ENCODE measurements around the gene OS9. TPM values are rescaled to one million over a fixed set of nuclear protein-coding genes. Genes with fewer than 3 reads are reported as not detected.

OS9 gene
- total RNA-seq, 1 donor from 2014 or later = 97.4 TPM

DNA sequence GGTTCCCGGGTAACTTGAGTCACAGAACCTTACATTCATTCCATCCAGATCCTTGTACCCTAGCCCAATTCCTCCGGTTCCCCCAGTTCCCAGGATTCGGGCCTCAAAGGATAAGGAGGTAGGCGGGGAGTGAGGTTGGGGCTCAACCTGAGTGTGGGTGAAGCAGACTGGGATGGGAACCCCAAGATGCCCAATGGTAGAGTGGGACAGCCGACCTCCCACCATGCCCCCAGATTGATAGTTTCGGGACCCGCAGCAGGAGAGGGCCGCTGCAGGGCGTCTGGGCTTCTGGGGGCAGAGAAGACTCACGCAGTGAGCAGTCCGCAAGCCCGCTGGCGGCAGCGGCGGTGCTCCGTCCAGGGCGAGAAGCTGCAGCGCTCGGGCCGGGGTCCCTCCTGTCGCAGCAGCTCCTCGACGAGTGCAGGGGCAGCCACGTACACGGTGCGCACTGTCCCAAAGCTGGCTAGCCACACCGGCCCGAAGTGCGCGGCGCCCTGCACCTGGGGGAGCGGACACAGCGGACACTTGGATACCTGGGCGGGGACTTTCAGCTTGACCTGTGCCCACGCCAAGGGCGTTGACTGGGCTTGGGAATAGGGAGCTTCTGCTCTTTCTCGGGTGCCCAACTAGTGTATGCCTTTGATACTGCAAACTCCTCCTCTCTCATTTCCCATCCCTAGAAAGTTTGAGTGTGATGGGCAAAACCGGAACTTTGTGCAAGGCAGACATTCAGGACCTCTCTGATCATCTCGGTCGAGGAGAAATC is 71.9 kb downstream of the OS9 start:
- H3K9me3 Mint-ChIP-seq = no peaks in the 10 kb centered on the region
- intact Hi-C loops (cut with micrococcal nuclease) = loop anchor here (1.0 kb wide), 1 partner anchor 14 kb away; the partner anchor contains the start of gene CDK4
- peaks cover 17% of the 10 kb centered on the region for H3K4me1 Mint-ChIP-seq (ENCODE audit: low read depth)
- DNase-seq (ENCODE audit: low spot score) = no peak
- peaks cover 52% of the 10 kb centered on the region for H3K36me3 Mint-ChIP-seq (ENCODE audit: low read depth)
- peak overlapping the region; percentile 87 for H3K4me3 Mint-ChIP-seq (ENCODE audit: low read depth)
- H3K27me3 Mint-ChIP-seq (ENCODE audit: low read depth) = peaks cover 5% of the 10 kb centered on the region
- H3K27ac Mint-ChIP-seq = peak overlapping the region; percentile 66

GRCh38 chr12:57766464-57767304 is 72.8 kb downstream of the OS9 start, which contains the start of gene CYP27B1:
TSS of gene CYP27B1 (minus strand) at chr12:57767078. CDS start at chr12:57767041, 37 bp downstream.
- Mint-ChIP-seq H3K4me1 (ENCODE audit: low read depth) (peaks cover 19% of the 10 kb centered on the region), H3K27me3 (ENCODE audit: low read depth) (peaks cover 5% of the 10 kb centered on the region), H3K27ac (peak within 1 kb of the TSS; percentile 8), H3K9me3 (no peaks in the 10 kb centered on the region), H3K36me3 (ENCODE audit: low read depth) (peaks cover 52% of the 10 kb centered on the region), H3K4me3 (ENCODE audit: low read depth) (peak within 1 kb of the TSS; percentile 87)
- DNase-seq (ENCODE audit: low spot score) = no peak
- intact Hi-C loops (cut with micrococcal nuclease) = no loop called here

DNA sequence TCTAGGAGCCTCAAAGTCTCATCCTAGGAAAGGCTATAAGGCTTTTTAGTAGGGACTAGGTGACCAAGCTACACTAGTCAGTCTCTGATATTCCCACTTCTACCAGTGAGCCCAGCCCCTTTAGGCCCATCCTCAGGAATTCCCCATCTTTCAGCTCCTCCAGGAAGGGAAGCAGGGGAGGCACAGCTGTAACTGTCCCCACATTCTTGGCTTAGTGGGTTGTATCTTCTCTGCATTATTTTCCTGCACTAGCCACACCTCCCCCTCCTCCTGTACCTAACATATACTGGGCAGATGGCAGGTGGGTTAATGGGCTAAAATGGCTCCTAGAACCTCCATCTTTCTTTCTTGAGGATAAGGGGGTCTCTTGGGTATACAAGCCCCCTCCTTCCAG is 73.4 kb downstream of the OS9 start:
- intact Hi-C loops (cut with micrococcal nuclease) = no loop called here
- Mint-ChIP-seq H3K36me3 (ENCODE audit: low read depth) (peaks cover 54% of the 10 kb centered on the region), H3K9me3 (no peaks in the 10 kb centered on the region), H3K4me3 (ENCODE audit: low read depth) (no peak overlapping the region), H3K4me1 (ENCODE audit: low read depth) (peaks cover 19% of the 10 kb centered on the region), H3K27me3 (ENCODE audit: low read depth) (peaks cover 5% of the 10 kb centered on the region), H3K27ac (no peak overlapping the region)
- DNase-seq (ENCODE audit: low spot score) = no peak

DNA sequence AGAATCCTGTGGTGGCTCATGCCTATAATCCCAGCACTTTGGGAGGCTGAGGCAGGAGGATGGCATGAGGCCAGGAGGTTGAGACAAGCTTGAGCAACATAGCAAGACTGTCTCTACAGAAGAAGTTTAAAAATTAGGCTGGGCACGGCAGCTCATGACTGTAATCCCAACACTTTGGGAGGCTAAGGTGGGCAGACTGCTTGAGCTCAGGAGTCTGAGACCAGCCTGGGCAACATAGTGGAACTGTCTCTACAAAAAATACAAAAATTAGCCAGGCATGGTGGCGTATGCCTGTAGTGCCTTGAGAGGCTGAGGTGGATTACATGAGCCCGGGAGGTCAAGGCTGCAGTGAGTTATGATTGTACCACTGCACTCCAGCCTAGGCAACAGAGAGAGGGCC is 73.9 kb downstream of the OS9 start:
- H3K36me3 Mint-ChIP-seq (ENCODE audit: low read depth) = peaks cover 49% of the 10 kb centered on the region
- no peaks in the 10 kb centered on the region for H3K9me3 Mint-ChIP-seq
- H3K4me3 Mint-ChIP-seq (ENCODE audit: low read depth) = no peak overlapping the region
- intact Hi-C loops (cut with micrococcal nuclease) = no loop called here
- H3K27ac Mint-ChIP-seq = no peak overlapping the region
- no peak for DNase-seq (ENCODE audit: low spot score)
- peaks cover 20% of the 10 kb centered on the region for H3K4me1 Mint-ChIP-seq (ENCODE audit: low read depth)
- peaks cover 5% of the 10 kb centered on the region for H3K27me3 Mint-ChIP-seq (ENCODE audit: low read depth)

GRCh38 chr12:57769594-57769993 is 75.7 kb downstream of the OS9 start:
- Mint-ChIP-seq H3K27me3 (ENCODE audit: low read depth) (peaks cover 5% of the 10 kb centered on the region), H3K4me1 (ENCODE audit: low read depth) (peaks cover 16% of the 10 kb centered on the region), H3K27ac (no peak overlapping the region), H3K36me3 (ENCODE audit: low read depth) (peaks cover 38% of the 10 kb centered on the region), H3K9me3 (no peaks in the 10 kb centered on the region), H3K4me3 (ENCODE audit: low read depth) (peak overlapping the region; percentile 13)
- no peak for DNase-seq (ENCODE audit: low spot score)
- intact Hi-C loops (cut with micrococcal nuclease) = no loop called here

DNA sequence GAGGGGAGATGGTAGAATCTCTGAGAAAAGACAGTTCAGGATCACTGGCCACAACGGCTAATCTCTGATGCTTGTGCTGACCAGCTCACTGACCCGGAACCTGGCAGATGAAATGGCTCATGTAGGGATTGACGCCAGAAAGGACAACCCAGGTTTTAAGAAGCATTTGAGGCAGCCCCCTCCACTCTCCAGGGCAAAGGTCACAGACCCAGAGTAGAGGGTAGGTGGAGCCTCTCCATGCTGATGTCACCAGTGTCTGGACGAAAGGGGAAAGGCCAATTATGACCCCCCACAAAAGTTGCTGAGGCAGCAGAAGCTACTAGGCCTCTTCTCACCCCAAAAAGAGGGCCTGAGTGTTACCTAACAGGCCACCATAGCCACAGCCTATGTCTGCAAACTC is 76.8 kb downstream of the OS9 start:
- peaks cover 39% of the 10 kb centered on the region for H3K36me3 Mint-ChIP-seq (ENCODE audit: low read depth)
- peaks cover 5% of the 10 kb centered on the region for H3K27me3 Mint-ChIP-seq (ENCODE audit: low read depth)
- H3K9me3 Mint-ChIP-seq = no peaks in the 10 kb centered on the region
- peak overlapping the region; percentile 70 for H3K27ac Mint-ChIP-seq
- H3K4me3 Mint-ChIP-seq (ENCODE audit: low read depth) = peak overlapping the region; percentile 97
- DNase-seq (ENCODE audit: low spot score) = no peak
- intact Hi-C loops (cut with micrococcal nuclease) = no loop called here
- peaks cover 16% of the 10 kb centered on the region for H3K4me1 Mint-ChIP-seq (ENCODE audit: low read depth)

Other genes starting within 250 kb of the OS9 start
- gene INHBE, start 238.8 kb upstream of the OS9 start, total RNA-seq = 0.25 and 0.39 TPM in 2 replicates
- 1.3 and 1.5 TPM in 2 replicates for gene GLI1, start 234.3 kb upstream of the OS9 start, total RNA-seq
- 105 and 106 TPM in 2 replicates for gene ARHGAP9, start 214.3 kb upstream of the OS9 start, total RNA-seq
- gene MARS1, start 206.1 kb upstream of the OS9 start, total RNA-seq = 249 and 257 TPM in 2 replicates
- gene DDIT3, start 173.6 kb upstream of the OS9 start, total RNA-seq = 10.9 and 11.4 TPM in 2 replicates
- 62.4 and 67.9 TPM in 2 replicates for gene MBD6, start 171.3 kb upstream of the OS9 start, total RNA-seq
- gene DCTN2, start 146.9 kb upstream of the OS9 start, total RNA-seq = 96.7 and 101 TPM in 2 replicates
- 3.0 and 3.4 TPM in 2 replicates for gene KIF5A, start 144.1 kb upstream of the OS9 start, total RNA-seq
- 23.2 and 24.6 TPM in 2 replicates for gene PIP4K2C, start 102.9 kb upstream of the OS9 start, total RNA-seq
- 17.7 and 21.7 TPM in 2 replicates for gene DTX3, start 89.3 kb upstream of the OS9 start, total RNA-seq
- gene ARHGEF25, start 82.7 kb upstream of the OS9 start, total RNA-seq = 1.9 and 2.3 TPM in 2 replicates
- gene B4GALNT1, start 60.9 kb upstream of the OS9 start, total RNA-seq = 10.8 and 11.3 TPM in 2 replicates
- 28.9 and 29.0 TPM in 2 replicates for gene AGAP2, start 44.6 kb downstream of the OS9 start, total RNA-seq
- gene TSPAN31, start 50.9 kb downstream of the OS9 start, total RNA-seq = 23.9 and 27.0 TPM in 2 replicates
- gene CDK4, start 58.2 kb downstream of the OS9 start, total RNA-seq = 180 and 201 TPM in 2 replicates
- gene MARCHF9, start 61.0 kb downstream of the OS9 start, total RNA-seq = 24.7 and 26.2 TPM in 2 replicates
- gene CYP27B1, start 72.9 kb downstream of the OS9 start, total RNA-seq = 11.3 and 13.0 TPM in 2 replicates
- gene METTL1, start 78.0 kb downstream of the OS9 start, total RNA-seq = 61.2 and 64.5 TPM in 2 replicates
- gene EEF1AKMT3, start 78.5 kb downstream of the OS9 start, total RNA-seq = 5.1 and 5.8 TPM in 2 replicates
- 44.9 and 52.7 TPM in 2 replicates for gene TSFM, start 88.7 kb downstream of the OS9 start, total RNA-seq
- 0.37 and 0.50 TPM in 2 replicates for gene AVIL, start 124.6 kb downstream of the OS9 start, total RNA-seq
- gene CTDSP2, start 152.6 kb downstream of the OS9 start, total RNA-seq = 62.5 and 65.2 TPM in 2 replicates
- 10.8 and 12.7 TPM in 2 replicates for gene ATP23, start 247.4 kb downstream of the OS9 start, total RNA-seq